A549 treated with RU486 at 1 μM for 4 hours (cell line): ENCODE data around the gene KLKB1. TPM values are rescaled to one million over a fixed set of nuclear protein-coding genes. Genes with fewer than 3 reads are reported as not detected.

ENCODE experiments used
- total RNA-seq: library from RNA; stranded (reverse); fragments of 200-300 nt; extraction: Qiagen RNA extraction; gene quantifications from 5 replicates; pipeline ENCODE4 v1.2.3, GENCODE V29; 2022; ENCODE audit warnings: low read depth

Gene KLKB1
- total RNA-seq: not detected in 5 replicates

DNA sequence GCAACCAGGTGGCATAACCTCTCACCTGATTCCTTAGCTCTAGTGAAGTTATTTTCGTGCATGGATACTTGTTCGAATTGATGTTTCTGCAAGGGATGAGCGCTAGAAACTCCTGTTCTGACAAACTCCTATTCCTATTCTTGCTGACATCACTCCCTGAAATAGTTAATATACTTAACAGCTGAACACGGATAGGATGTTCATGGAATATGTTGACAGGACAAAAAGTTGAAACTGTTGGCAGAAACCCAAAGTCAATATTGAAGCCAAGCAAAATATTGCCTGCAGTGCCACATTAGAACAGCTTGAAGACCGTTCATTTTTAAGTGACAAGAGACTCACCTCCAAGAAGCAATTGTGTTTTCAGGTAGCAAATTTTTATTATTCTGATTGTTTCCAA is at the start of gene KLKB1:
Gene KLKB1, plus strand, starts transcription at position 287 of the 400 bp plus-strand sequence. CDS start 689 bp downstream, outside the sequence.

DNA sequence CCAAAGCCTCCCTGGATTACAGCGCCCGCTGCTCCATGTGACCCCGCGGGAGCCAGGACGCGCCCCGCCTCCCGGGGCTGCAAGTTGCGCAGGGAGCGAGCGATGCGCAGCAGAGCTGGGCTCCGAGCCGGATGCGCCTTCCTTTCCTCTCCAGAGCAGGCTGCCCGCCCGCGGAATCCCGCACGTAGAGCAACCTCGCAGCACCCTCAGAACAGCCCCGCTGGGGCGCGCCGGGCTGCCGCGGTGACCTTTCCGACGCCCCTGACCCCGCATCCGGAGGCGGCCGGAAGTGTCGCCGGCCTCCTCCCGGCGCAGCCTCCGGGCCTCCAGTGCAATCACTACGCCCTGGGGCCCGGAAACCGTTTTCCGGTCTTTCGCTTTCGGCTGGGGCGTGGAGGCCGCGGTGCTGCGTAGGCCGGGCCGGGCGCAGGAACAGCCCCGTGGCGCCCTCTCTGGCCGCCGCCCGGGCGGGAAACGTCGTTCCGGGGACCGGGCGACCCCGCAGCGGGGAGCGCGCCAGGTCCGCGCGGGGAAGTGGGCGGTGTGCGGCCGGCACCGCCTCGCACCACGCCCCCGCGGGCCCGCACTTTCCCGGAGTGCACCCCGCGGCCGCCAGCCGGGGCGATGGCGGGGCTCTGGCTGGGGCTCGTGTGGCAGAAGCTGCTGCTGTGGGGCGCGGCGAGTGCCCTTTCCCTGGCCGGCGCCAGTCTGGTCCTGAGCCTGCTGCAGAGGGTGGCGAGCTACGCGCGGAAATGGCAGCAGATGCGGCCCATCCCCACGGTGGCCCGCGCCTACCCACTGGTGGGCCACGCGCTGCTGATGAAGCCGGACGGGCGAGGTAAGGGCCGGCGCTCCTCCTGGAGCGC is 35.9 kb upstream of the KLKB1 start, which contains the start of gene CYP4V2:
Gene CYP4V2, plus strand, starts transcription at position 368 of the 866 bp plus-strand sequence. Its CDS starts 257 bp downstream, at position 625.

DNA sequence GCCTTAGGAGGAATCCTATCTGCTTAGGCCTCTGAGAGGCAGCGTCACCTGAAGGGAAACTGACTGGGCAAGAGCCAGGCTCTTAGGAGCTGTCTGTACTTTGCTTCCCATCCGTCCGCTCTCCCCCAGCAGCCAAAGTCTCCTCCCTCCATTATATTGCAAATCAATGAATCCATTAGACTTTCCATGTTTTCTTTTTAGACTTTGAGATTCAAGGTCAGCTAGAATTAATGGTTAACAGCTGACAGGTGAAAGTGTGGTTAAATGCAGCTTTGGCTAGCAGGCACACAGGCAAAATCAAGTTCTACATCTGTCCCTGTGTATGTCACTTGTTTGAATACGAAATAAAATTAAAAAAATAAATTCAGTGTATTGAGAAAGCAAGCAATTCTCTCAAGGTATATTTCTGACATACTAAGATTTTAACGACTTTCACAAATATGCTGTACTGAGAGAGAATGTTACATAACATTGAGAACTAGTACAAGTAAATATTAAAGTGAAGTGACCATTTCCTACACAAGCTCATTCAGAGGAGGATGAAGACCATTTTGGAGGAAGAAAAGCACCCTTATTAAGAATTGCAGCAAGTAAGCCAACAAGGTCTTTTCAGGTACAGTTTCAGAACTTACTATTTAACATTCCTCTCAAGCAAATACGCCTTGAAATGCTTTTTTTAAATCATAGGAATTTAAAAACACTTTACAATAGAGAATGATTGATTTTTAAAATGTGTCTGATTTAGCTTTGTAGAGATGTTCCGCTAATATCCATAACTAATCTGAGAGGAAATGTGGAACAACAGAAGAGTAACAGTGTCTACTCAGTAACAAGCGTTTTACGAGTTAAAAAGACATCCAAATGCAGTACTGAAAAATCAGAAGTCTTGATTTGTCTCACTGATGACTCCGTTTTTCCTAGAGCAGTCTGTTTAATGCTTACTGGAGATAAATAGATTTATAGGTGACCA is 38.7 kb downstream of the KLKB1 start, which contains the start of gene F11:
Gene F11, plus strand, starts transcription at position 507 of the 970 bp plus-strand sequence. CDS start 948 bp downstream, outside the sequence.

Other genes with a start within 250 kb of the KLKB1 start
- 0.14 to 0.48 TPM (median 0.27 TPM) in 5 replicates for gene TLR3, start 158.4 kb upstream of the KLKB1 start, total RNA-seq
- gene FAM149A, start 122.8 kb upstream of the KLKB1 start, total RNA-seq: 1.5 to 2.2 TPM (median 1.7 TPM) in 5 replicates
- 1.9 to 3.6 TPM (median 2.9 TPM) in 5 replicates for gene CYP4V2, start 35.9 kb upstream of the KLKB1 start, total RNA-seq
- gene F11, start 38.7 kb downstream of the KLKB1 start, total RNA-seq: not detected in 5 replicates